IMR-90 (cell line): ENCODE data around the gene CCM2. TPM values are rescaled to one million over a fixed set of nuclear protein-coding genes. Genes with fewer than 3 reads are reported as not detected.

Experiments used
- ATAC-seq: fragments of 200-7000 bp; cut with Tn5 transposase; 2 replicates; pipeline ENCODE4 v1.9.1; 2020; ENCODE audit warnings: low read depth, mild to moderate bottlenecking, moderate library complexity
- BruUV-seq: library from RNA; stranded (reverse); fragments of 400-500 nt; replicated peaks from 2 replicates; lab custom pipeline; 2021; lab: Mats Ljungman, UMichigan
- CTCF ChIA-PET: fragments of 300-600 bp; formaldehyde crosslinking; extraction: SDS; loops from one replicate; lab custom pipeline; 2021; ENCODE audit warnings: antibody characterized with exemption; lab: Yijun Ruan, JAX
- POLR2A ChIA-PET: fragments of 300-600 bp; sonication (Branson Sonifier 250); formaldehyde crosslinking; loops from one replicate; lab custom pipeline; 2022; ENCODE audit warnings: antibody characterized with exemption; ENCODE audit not compliant: unreplicated experiment; lab: Charles Lee
- DNase-seq: peaks from one replicate; pipeline ENCODE4 v3.0.0; 2013
- H2AFZ ChIP-seq: replicated peaks from 2 replicates; pipeline ENCODE3; 2013; ENCODE audit warnings: low read length, mild to moderate bottlenecking; ENCODE audit not compliant: poor library complexity
- H2AK5ac ChIP-seq: 2 replicates; pipeline ENCODE4 v1.6.1; 2013; ENCODE audit warnings: low read depth, low read length, inconsistent platforms
- H2AK9ac ChIP-seq: replicated peaks from 2 replicates; pipeline ENCODE3; 2013; ENCODE audit warnings: mild to moderate bottlenecking, low read depth, low read length, moderate library complexity; ENCODE audit not compliant: poor library complexity
- H2BK120ac ChIP-seq: 2 replicates; pipeline ENCODE4 v1.6.1; 2013; ENCODE audit warnings: low read depth, low read length, inconsistent platforms
- H2BK15ac ChIP-seq: 3 replicates; pipeline ENCODE4 v1.6.1; 2013; ENCODE audit warnings: low read depth, low read length, inconsistent platforms
- H2BK20ac ChIP-seq: 2 replicates; pipeline ENCODE4 v1.6.1; 2013; ENCODE audit warnings: low read depth, mild to moderate bottlenecking, inconsistent platforms, low read length, moderate library complexity
- H2BK5ac ChIP-seq: 2 replicates; pipeline ENCODE4 v1.6.1; 2013; ENCODE audit warnings: mild to moderate bottlenecking, low read depth, low read length, inconsistent platforms; ENCODE audit not compliant: poor library complexity, severe bottlenecking
- H3K14ac ChIP-seq: replicated peaks from 2 replicates; pipeline ENCODE4 v1.6.1; 2013; ENCODE audit warnings: low read depth, low read length, inconsistent platforms
- H3K18ac ChIP-seq: 2 replicates; pipeline ENCODE4 v1.6.1; 2013; ENCODE audit warnings: low read depth, low read length, control low read depth
- H3K23ac ChIP-seq: 2 replicates; pipeline ENCODE4 v1.6.1; 2013; ENCODE audit warnings: low read depth, low read length, inconsistent platforms
- H3K27ac ChIP-seq: 2 replicates; pipeline ENCODE4 v1.5.1; 2013; ENCODE audit warnings: mild to moderate bottlenecking, control low read depth, low read length; ENCODE audit not compliant: insufficient read depth
- H3K27me3 ChIP-seq: 2 replicates; pipeline ENCODE4 v1.6.1; 2013; ENCODE audit warnings: low read length; ENCODE audit not compliant: control insufficient read depth, insufficient read depth
- H3K36me3 ChIP-seq: 2 replicates; pipeline ENCODE4 v1.6.1; 2013; ENCODE audit warnings: low read length, mixed read lengths; ENCODE audit not compliant: control insufficient read depth, insufficient read depth
- H3K4ac ChIP-seq: 2 replicates; pipeline ENCODE4 v1.6.1; 2013; ENCODE audit warnings: low read depth, low read length, inconsistent platforms
- H3K4me1 ChIP-seq: 2 replicates; pipeline ENCODE4 v1.6.1; 2013; ENCODE audit warnings: low read length, mixed read lengths; ENCODE audit not compliant: control insufficient read depth, insufficient read depth
- H3K4me2 ChIP-seq: 2 replicates; pipeline ENCODE4 v1.6.1; 2013; ENCODE audit warnings: low read depth, mild to moderate bottlenecking, control low read depth, low read length, moderate library complexity
- H3K4me3 ChIP-seq: 2 replicates; pipeline ENCODE4 v1.5.1; 2013; ENCODE audit warnings: low read depth, mild to moderate bottlenecking, control low read depth, low read length, moderate library complexity; ENCODE audit not compliant: insufficient read depth
- H3K56ac ChIP-seq: 2 replicates; pipeline ENCODE4 v1.6.1; 2013; ENCODE audit warnings: low read length, inconsistent platforms; ENCODE audit not compliant: insufficient read depth; ENCODE audit errors: extremely low read depth
- H3K79me1 ChIP-seq, 2 experiments: 2 replicates each; pipeline ENCODE4 v1.6.1; 2013; ENCODE audit warnings: low read length in 2 of 2, inconsistent platforms in 1 of 2, low read depth in 1 of 2
- H3K9ac ChIP-seq: 2 replicates; pipeline ENCODE4 v1.6.1; 2013; ENCODE audit warnings: low read depth, low read length, control low read depth
- H3K9me1 ChIP-seq: 2 replicates; pipeline ENCODE4 v1.6.1; 2013; ENCODE audit warnings: low read length, inconsistent platforms; ENCODE audit not compliant: insufficient read depth
- H3K9me3 ChIP-seq: 2 replicates; pipeline ENCODE4 v1.6.1; 2013; ENCODE audit warnings: low read length; ENCODE audit not compliant: control insufficient read depth, insufficient read depth
- H4K20me1 ChIP-seq: 2 replicates; pipeline ENCODE4 v1.6.1; 2013; ENCODE audit warnings: low read length, inconsistent platforms; ENCODE audit not compliant: insufficient read depth
- H4K5ac ChIP-seq: 2 replicates; pipeline ENCODE4 v1.6.1; 2013; ENCODE audit warnings: mild to moderate bottlenecking, low read depth, low read length, control low read depth
- H4K8ac ChIP-seq, 2 experiments: 2 replicates each; pipeline ENCODE4 v1.6.1; 2013; ENCODE audit warnings: low read depth in 2 of 2, low read length in 2 of 2, control low read depth in 1 of 2, inconsistent platforms in 1 of 2
- H4K91ac ChIP-seq: 2 replicates; pipeline ENCODE4 v1.6.1; 2013; ENCODE audit warnings: low read depth, low read length, inconsistent platforms; ENCODE audit not compliant: insufficient read depth
- NFE2L2 ChIP-seq: fragments of 150-350 bp; IDR thresholded peaks from 2 replicates; pipeline ENCODE4 v1.6.1; 2016; ENCODE audit warnings: low read depth, mild to moderate bottlenecking, low read length
- RCOR1 ChIP-seq: IDR thresholded peaks from 2 replicates; pipeline ENCODE4 v1.6.1; 2012; ENCODE audit warnings: mild to moderate bottlenecking, low read length, improper control_type of control experiment; ENCODE audit not compliant: insufficient replicate concordance
- RFX5 ChIP-seq: IDR thresholded peaks from 2 replicates; pipeline ENCODE4 v1.8.0; 2012; ENCODE audit warnings: low read depth, mild to moderate bottlenecking, low read length, moderate library complexity
- WGBS, 2 experiments: methylation state at CpG; one replicate each; pipeline versions ENCODE4 v1.1.5 to v1.1.7; 2013; ENCODE audit warnings: missing lambda C conversion rate in 2 of 2; ENCODE audit not compliant: insufficient read length in 1 of 2; ENCODE audit errors: extremely low coverage in 2 of 2; 5-methylcytosine and 5-hydroxymethylcytosine counted together
- dilution Hi-C: fragments of 300-500 bp; cut with HindIII; formaldehyde crosslinking; loops from one replicate; pipeline ENCODE4 v1.14.3; 2018; ENCODE audit warnings: low sequenced_read_pairs; ENCODE audit not compliant: unreplicated experiment
- in situ Hi-C: fragments of 300-500 bp; cut with MboI; formaldehyde crosslinking; loops from 3 replicates; pipeline ENCODE4 v1.14.3; 2019; ENCODE audit warnings: low sequenced_read_pairs, inconsistent platforms, mixed read lengths
- intact Hi-C: fragments of 100-400 bp; cut with micrococcal nuclease; formaldehyde crosslinking; loops from 2 replicates; pipeline ENCODE4 v1.10.0; 2022
- polyA plus RNA-seq, 3 experiments: library from polyadenylated mRNA; depleted of rRNA; stranded (reverse); fragments of >200 nt; gene quantifications; 2 replicates each; pipeline ENCODE4 v1.2.3, GENCODE V29; 2012; ENCODE audit warnings: low replicate concordance in 1 of 3
- total RNA-seq: library from RNA; depleted of rRNA; stranded (reverse); fragments of >200 nt; gene quantifications from 2 replicates; pipeline ENCODE4 v1.2.3, GENCODE V29; 2012

The CCM2 gene
- total and polyA plus RNA-seq, 2 of the 4 experiments (the other 2 are of a cell fraction), result 65.2 to 78.5 TPM

GRCh38 chr7:45089341-45089891 lies 89.4 kb downstream of the CCM2 start:
- Histone ChIP-seq H2BK20ac (no peak overlapping the region), H4K8ac (peak overlapping the region in 1 of 2 experiments; percentile 51; a peak in 2 of 4 replicates), H3K27me3 (no peaks in the 10 kb centered on the region), H3K56ac (no peak overlapping the region), H2AFZ (peak overlapping the region; percentile 95), H3K9me3 (no peaks in the 10 kb centered on the region), H4K91ac (no peak overlapping the region), H3K4me3 (peak overlapping the region; percentile 62), H3K9ac (no peak overlapping the region), H3K9me1 (peaks cover 4% of the 10 kb centered on the region; the same call in 1 of the 2 replicates), H2BK120ac (no peak overlapping the region), H2AK5ac (peak overlapping the region; percentile 18; the same call in 1 of the 2 replicates), H2BK5ac (no peak overlapping the region), H4K5ac (no peak overlapping the region), H3K4me1 (peaks cover 4% of the 10 kb centered on the region; the same call in 1 of the 2 replicates), H2AK9ac (peak overlapping the region; percentile 79), H4K20me1 (no peaks in the 10 kb centered on the region), H2BK15ac (no peak overlapping the region), H3K23ac (no peak overlapping the region), H3K18ac (no peak overlapping the region), H3K4me2 (peak overlapping the region; percentile 14), H3K36me3 (peaks cover 5% of the 10 kb centered on the region; the same call in 1 of the 2 replicates), H3K14ac (no peak overlapping the region), H3K4ac (no peak overlapping the region), H3K79me1 (peaks cover 0 to 8% of the 10 kb centered on the region in 2 experiments; a peak in 1 of 4 replicates), H3K27ac (no peak overlapping the region)
- DNase-seq, result peak; percentile 48
- peak; percentile 44 for ATAC-seq
- no TSS peak for BruUV-seq
- POLR2A ChIA-PET, result no interaction called here
- 0% methylated on average over 7 of the region's 22 CpGs; no CpG with 5 or more reads in 1 of the 2 experiments for WGBS, 2 experiments
- TF ChIP-seq NFE2L2 (no peak), RCOR1 (peak; percentile 96), RFX5 (no peak)
- in situ Hi-C loops (no loop called here), dilution Hi-C loops (no loop called here), intact Hi-C loops (no loop called here)
- CTCF ChIA-PET, result no interaction called here
